HCT116 (cell line): ENCODE results near the gene KIAA2012. TPM values are rescaled to one million over a fixed set of nuclear protein-coding genes. Genes with fewer than 3 reads are reported as not detected.

Source experiments
- ATAC-seq: fragments of 200-7000 bp; cut with Tn5 transposase; 2 replicates; pipeline ENCODE4 v1.9.1; 2020; ENCODE audit warnings: mild to moderate bottlenecking, moderate library complexity
- BruUV-seq: library from RNA; stranded (reverse); fragments of 400-500 nt; replicated peaks from 2 replicates; lab custom pipeline; 2021; lab: Mats Ljungman, UMichigan
- CTCF ChIA-PET: fragments of 300-600 bp; sonication (Branson Sonifier 250); formaldehyde crosslinking; loops from one replicate; lab custom pipeline; 2021; ENCODE audit warnings: antibody characterized with exemption; lab: Charles Lee
- POLR2A ChIA-PET: fragments of 300-600, 350-600 bp; sonication (Branson Sonifier 250); formaldehyde crosslinking; loops from one replicate; lab custom pipeline; 2021; ENCODE audit warnings: antibody characterized with exemption; lab: Charles Lee
- RAD21 ChIA-PET, 2 experiments: fragments of 300-600 bp; sonication (Branson Sonifier 250); formaldehyde crosslinking; loops; one replicate each; lab custom pipeline; 2023; ENCODE audit warnings: low total read pairs in 2 of 2; ENCODE audit not compliant: uncharacterized antibody in 2 of 2, unreplicated experiment in 2 of 2, low non-redundant PET in 1 of 2; lab: Charles Lee
- DNase-seq: peaks from one replicate; pipeline ENCODE4 v3.0.0-alpha.2; 2010; ENCODE audit warnings: low read depth, low spot score
- H2AFZ ChIP-seq: fragments of 200-600 bp; shearing (Covaris generic), sonication (generic); 2 replicates; pipeline ENCODE4 v1.6.1; 2017; ENCODE audit warnings: low read depth, mixed run types, mixed read lengths, antibody characterized with exemption, low read length; ENCODE audit not compliant: poor library complexity, severe bottlenecking
- H3K27ac ChIP-seq: 2 replicates; pipeline ENCODE4 v1.5.1; 2012; ENCODE audit warnings: low read depth, low read length
- H3K27me3 ChIP-seq: fragments of 200-600 bp; sonication (generic); 2 replicates; pipeline ENCODE4 v1.6.1; 2016; ENCODE audit warnings: mixed run types, low read length, mixed read lengths; ENCODE audit not compliant: insufficient read depth
- H3K36me3 ChIP-seq, 2 experiments: fragments of 200-500 bp in 1 of 2; fragments of 200-600 bp in 1 of 2; sonication (Bioruptor generic) in 1 of 2; sonication (generic) in 1 of 2; 2 replicates each; pipeline versions ENCODE4 v1.5.1 to v1.6.1; 2014 to 2016; ENCODE audit warnings: low read length in 2 of 2, inconsistent platforms in 1 of 2, mixed read lengths in 1 of 2, mixed run types in 1 of 2; ENCODE audit not compliant: insufficient read depth in 2 of 2, control insufficient read depth in 1 of 2
- H3K4me1 ChIP-seq, 2 experiments: fragments of 200-600 bp in 1 of 2; sonication (generic) in 1 of 2; 2 replicates each; pipeline versions ENCODE4 v1.5.1 to v1.6.1; 2012 to 2017; ENCODE audit warnings: low read length in 2 of 2, inconsistent platforms in 1 of 2, mild to moderate bottlenecking in 1 of 2, mixed read lengths in 1 of 2, mixed run types in 1 of 2, moderate library complexity in 1 of 2; ENCODE audit not compliant: insufficient read depth in 2 of 2, control insufficient read depth in 1 of 2
- H3K4me2 ChIP-seq: fragments of 200-600 bp; sonication (generic); 2 replicates; pipeline ENCODE4 v1.6.1; 2017; ENCODE audit warnings: mixed run types, low read length, mixed read lengths
- H3K4me3 ChIP-seq, 2 experiments: fragments of 200-600 bp in 1 of 2; sonication (generic) in 1 of 2; replicated peaks in 1 of 2; 2 replicates each; pipeline ENCODE4 v1.5.1; 2011 to 2016; ENCODE audit warnings: low read length in 2 of 2, control low read depth in 1 of 2, low read depth in 1 of 2, mild to moderate bottlenecking in 1 of 2, mixed read lengths in 1 of 2, mixed run types in 1 of 2
- H3K79me2 ChIP-seq: fragments of 200-600 bp; sonication (generic); 2 replicates; pipeline ENCODE4 v1.6.1; 2017; ENCODE audit warnings: mild to moderate bottlenecking, mixed run types, low read length, moderate library complexity, mixed read lengths; ENCODE audit not compliant: insufficient read depth
- H3K9ac ChIP-seq: fragments of 200-600 bp; sonication (generic); 2 replicates; pipeline ENCODE4 v1.6.1; 2016; ENCODE audit warnings: low read length, mixed read lengths
- H3K9me2 ChIP-seq: fragments of 200-600 bp; sonication (generic), shearing (Covaris generic); 2 replicates; pipeline ENCODE4 v1.6.1; 2017; ENCODE audit warnings: mixed run types, mild to moderate bottlenecking, moderate library complexity; ENCODE audit not compliant: insufficient read depth
- H3K9me3 ChIP-seq, 2 experiments: fragments of 200-500 bp in 1 of 2; fragments of 200-600 bp in 1 of 2; sonication (Bioruptor generic) in 1 of 2; sonication (generic) in 1 of 2; 2 replicates each; pipeline ENCODE4 v1.6.1; 2014 to 2017; ENCODE audit warnings: low read length in 2 of 2, mixed read lengths in 2 of 2, inconsistent platforms in 1 of 2, low read depth in 1 of 2, mild to moderate bottlenecking in 1 of 2, mixed run types in 1 of 2, moderate library complexity in 1 of 2; ENCODE audit not compliant: control insufficient read depth in 1 of 2, insufficient read depth in 1 of 2
- H4K20me1 ChIP-seq: fragments of 200-600 bp; sonication (generic), shearing (Covaris generic); 2 replicates; pipeline ENCODE4 v1.6.1; 2017; ENCODE audit warnings: mixed run types, mild to moderate bottlenecking, moderate library complexity; ENCODE audit not compliant: insufficient read depth
- CBX3 ChIP-seq: IDR thresholded peaks from 2 replicates; pipeline ENCODE4 v1.6.1; 2012; ENCODE audit warnings: low read depth
- CEBPB ChIP-seq: IDR thresholded peaks from 2 replicates; pipeline ENCODE4 v1.6.1; 2012; ENCODE audit warnings: low read depth
- EGR1 ChIP-seq: IDR thresholded peaks from 2 replicates; pipeline ENCODE4 v1.6.1; 2012; ENCODE audit warnings: low read depth
- ELF1 ChIP-seq: IDR thresholded peaks from 2 replicates; pipeline ENCODE4 v1.6.1; 2012; ENCODE audit warnings: low read depth, borderline replicate concordance
- EZH2 ChIP-seq: fragments of 200-600 bp; sonication (generic); IDR thresholded peaks from 2 replicates; pipeline ENCODE4 v1.6.1; 2017; ENCODE audit warnings: antibody characterized with exemption, mixed run types
- EZH2phosphoT487 ChIP-seq: fragments of 200-600 bp; IDR thresholded peaks from 2 replicates; pipeline ENCODE4 v1.6.1; 2018; ENCODE audit warnings: antibody characterized with exemption, borderline replicate concordance
- POLR2A ChIP-seq: IDR thresholded peaks from 2 replicates; pipeline ENCODE4 v1.7.0; 2011; ENCODE audit warnings: borderline replicate concordance; ENCODE audit not compliant: insufficient read depth, insufficient read length; ENCODE audit errors: extremely low read depth
- RAD21 ChIP-seq: IDR thresholded peaks from 2 replicates; pipeline ENCODE4 v1.6.1; 2012; ENCODE audit warnings: low read depth, mild to moderate bottlenecking
- SIN3A ChIP-seq: IDR thresholded peaks from 2 replicates; pipeline ENCODE4 v1.6.1; 2012; ENCODE audit warnings: low read depth
- SP1 ChIP-seq: IDR thresholded peaks from 2 replicates; pipeline ENCODE4 v1.6.1; 2012; ENCODE audit warnings: low read depth
- TCF7L2 ChIP-seq: IDR thresholded peaks from 2 replicates; pipeline ENCODE4 v1.7.0; 2011; ENCODE audit warnings: borderline replicate concordance, inconsistent platforms; ENCODE audit not compliant: insufficient read depth, insufficient read length; ENCODE audit errors: extremely low read depth
- YY1 ChIP-seq: IDR thresholded peaks from 2 replicates; pipeline ENCODE4 v1.6.1; 2011; ENCODE audit warnings: low read length, low read depth, moderate library complexity, mild to moderate bottlenecking; ENCODE audit not compliant: insufficient replicate concordance; ENCODE audit errors: extremely low read depth
- intact Hi-C: fragments of 100-400 bp; cut with micrococcal nuclease; formaldehyde crosslinking; loops from 2 replicates; pipeline ENCODE4 v1.10.0; 2022
- total RNA-seq: library from RNA; stranded (reverse); gene quantifications from one replicate; pipeline ENCODE4 v1.2.1, GENCODE V29; 2021; ENCODE audit not compliant: unreplicated experiment
- TF ChIP-seq, protein P1 (sequence below): IDR thresholded peaks from 2 replicates; pipeline ENCODE4 v1.6.1; 2012
- TF ChIP-seq, protein P2 (sequence below): IDR thresholded peaks from 2 replicates; pipeline ENCODE4 v1.6.1; 2012; ENCODE audit warnings: low read depth

KIAA2012 gene
- total RNA-seq, 1 experiment from 2014 or later, result not detected

DNA sequence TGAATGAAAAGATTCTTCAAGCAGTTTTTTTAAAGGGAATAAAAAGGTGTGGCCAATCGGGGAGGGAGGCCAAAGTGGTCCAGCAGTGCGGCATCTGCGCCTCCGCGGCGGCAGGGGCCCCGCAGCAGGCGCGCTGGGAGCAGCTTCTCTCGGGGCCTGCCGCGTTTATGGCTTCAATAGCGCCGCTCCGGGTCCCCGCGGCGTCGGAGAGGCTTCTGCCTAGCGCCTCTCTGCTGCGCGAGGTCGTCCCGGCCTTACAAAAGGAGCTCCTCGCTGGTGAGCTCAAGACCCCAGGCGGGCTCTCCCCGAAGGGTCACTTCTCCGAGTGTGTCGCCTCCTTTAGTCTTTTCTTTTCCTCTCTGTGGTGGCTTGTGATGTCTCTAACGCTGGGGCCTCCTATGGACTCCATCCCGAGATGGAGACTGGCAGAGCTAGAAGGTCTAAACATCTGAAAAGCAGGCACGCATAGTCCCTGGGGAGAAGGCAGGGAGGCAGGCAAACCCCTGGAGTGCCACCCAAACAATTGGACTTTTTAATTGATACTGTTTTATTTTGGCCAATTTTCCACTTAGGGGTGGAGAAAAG, 98.3 kb downstream of the KIAA2012 start (continued):
- TF ChIP-seq, protein P1, sequence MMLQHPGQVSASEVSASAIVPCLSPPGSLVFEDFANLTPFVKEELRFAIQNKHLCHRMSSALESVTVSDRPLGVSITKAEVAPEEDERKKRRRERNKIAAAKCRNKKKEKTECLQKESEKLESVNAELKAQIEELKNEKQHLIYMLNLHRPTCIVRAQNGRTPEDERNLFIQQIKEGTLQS, result no peak
- TF ChIP-seq SP1 (no peak), ELF1 (no peak), YY1 (no peak), EGR1 (no peak), SIN3A (no peak), CEBPB (no peak)
- TF ChIP-seq, all 23 proteins: peak for 0

GRCh38 chr2:202172439-202173211, 99.6 kb downstream of the KIAA2012 start:
- H3K9me2 ChIP-seq, result no peaks in the 10 kb centered on the region
- no peak for TF ChIP-seq SP1
- no peak for TF ChIP-seq RAD21
- no peak for TF ChIP-seq EZH2
- no peak for TF ChIP-seq SIN3A
- TF ChIP-seq EZH2phosphoT487, result no peak
- no peak for TF ChIP-seq ELF1
- no peak for TF ChIP-seq CBX3
- no peak for TF ChIP-seq POLR2A
- TF ChIP-seq TCF7L2, result no peak
- TF ChIP-seq, protein P2, sequence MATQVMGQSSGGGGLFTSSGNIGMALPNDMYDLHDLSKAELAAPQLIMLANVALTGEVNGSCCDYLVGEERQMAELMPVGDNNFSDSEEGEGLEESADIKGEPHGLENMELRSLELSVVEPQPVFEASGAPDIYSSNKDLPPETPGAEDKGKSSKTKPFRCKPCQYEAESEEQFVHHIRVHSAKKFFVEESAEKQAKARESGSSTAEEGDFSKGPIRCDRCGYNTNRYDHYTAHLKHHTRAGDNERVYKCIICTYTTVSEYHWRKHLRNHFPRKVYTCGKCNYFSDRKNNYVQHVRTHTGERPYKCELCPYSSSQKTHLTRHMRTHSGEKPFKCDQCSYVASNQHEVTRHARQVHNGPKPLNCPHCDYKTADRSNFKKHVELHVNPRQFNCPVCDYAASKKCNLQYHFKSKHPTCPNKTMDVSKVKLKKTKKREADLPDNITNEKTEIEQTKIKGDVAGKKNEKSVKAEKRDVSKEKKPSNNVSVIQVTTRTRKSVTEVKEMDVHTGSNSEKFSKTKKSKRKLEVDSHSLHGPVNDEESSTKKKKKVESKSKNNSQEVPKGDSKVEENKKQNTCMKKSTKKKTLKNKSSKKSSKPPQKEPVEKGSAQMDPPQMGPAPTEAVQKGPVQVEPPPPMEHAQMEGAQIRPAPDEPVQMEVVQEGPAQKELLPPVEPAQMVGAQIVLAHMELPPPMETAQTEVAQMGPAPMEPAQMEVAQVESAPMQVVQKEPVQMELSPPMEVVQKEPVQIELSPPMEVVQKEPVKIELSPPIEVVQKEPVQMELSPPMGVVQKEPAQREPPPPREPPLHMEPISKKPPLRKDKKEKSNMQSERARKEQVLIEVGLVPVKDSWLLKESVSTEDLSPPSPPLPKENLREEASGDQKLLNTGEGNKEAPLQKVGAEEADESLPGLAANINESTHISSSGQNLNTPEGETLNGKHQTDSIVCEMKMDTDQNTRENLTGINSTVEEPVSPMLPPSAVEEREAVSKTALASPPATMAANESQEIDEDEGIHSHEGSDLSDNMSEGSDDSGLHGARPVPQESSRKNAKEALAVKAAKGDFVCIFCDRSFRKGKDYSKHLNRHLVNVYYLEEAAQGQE, result no peak
- no peak for DNase-seq
- no peak overlapping the region for H3K4me3 ChIP-seq
- ChIA-PET RAD21 (no interaction called here), POLR2A (no interaction called here), CTCF (interaction anchor here (1.5 kb wide), 1 partner anchor 8 kb away, joined by 3 read pairs; no protein-coding TSS in a partner anchor)
- no peak for ATAC-seq
- intact Hi-C loops, result no loop called here
- no peaks in the 10 kb centered on the region for H3K9me3 ChIP-seq
- no peaks in the 10 kb centered on the region for H3K27me3 ChIP-seq
- H3K4me2 ChIP-seq, result no peak overlapping the region
- H3K79me2 ChIP-seq, result no peaks in the 10 kb centered on the region
- no peak overlapping the region for H3K9ac ChIP-seq
- BruUV-seq, result no TSS peak
- no peaks in the 10 kb centered on the region for H3K36me3 ChIP-seq
- no peaks in the 10 kb centered on the region for H4K20me1 ChIP-seq
- no peak overlapping the region for H3K27ac ChIP-seq
- H2AFZ ChIP-seq, result no peak overlapping the region
- no peaks in the 10 kb centered on the region for H3K4me1 ChIP-seq
